HG03108 (cell line): Measurements from ENCODE around the gene C2orf78.
"Not testable (repeated sequence)": the region's sequence is repeated elsewhere in the genome, so short reads cannot be mapped to it uniquely, and the experiment has no call there.

Experiments
- ATAC-seq: cut with Tn5 transposase; IDR thresholded peaks from one replicate; pipeline ENCODE4 v1.9.1; 2021; ENCODE audit warnings: moderate library complexity; ENCODE audit not compliant: unreplicated experiment

The C2orf78 gene

GRCh38 chr2:73783883-73784282 is at the start of gene C2orf78:
Gene C2orf78, plus strand, starts transcription at chr2:73784183. Its CDS starts 127 bp downstream, at chr2:73784310.
- not testable (repeated sequence) for ATAC-seq

- ATAC-seq, result no peak
Observed at GRCh38 chr2:73736378-73736777, 47.6 kb upstream of the C2orf78 start.

GRCh38 chr2:73736855-73737779 is 46.9 kb upstream of the C2orf78 start, which contains the start of gene TPRKB:
Gene TPRKB, minus strand, starts transcription at chr2:73737345. Its CDS starts 2,776 bp downstream, at chr2:73734569.
- peak; percentile 96 for ATAC-seq

- ATAC-seq, result no peak
Observed at GRCh38 chr2:73739101-73739500, 44.9 kb upstream of the C2orf78 start.

- no peak for ATAC-seq
Observed at GRCh38 chr2:73740767-73741166, 43.2 kb upstream of the C2orf78 start.

- no peak for ATAC-seq
Observed at GRCh38 chr2:73746015-73746876, 37.7 kb upstream of the C2orf78 start.

GRCh38 chr2:73746877-73747208 is 37.1 kb upstream of the C2orf78 start:
- no peak for ATAC-seq

GRCh38 chr2:73749314-73749713 is 34.7 kb upstream of the C2orf78 start:
- ATAC-seq, result no peak

- not testable (repeated sequence) for ATAC-seq
Observed at GRCh38 chr2:73754332-73754731, 29.7 kb upstream of the C2orf78 start.

- ATAC-seq, result no peak
Observed at GRCh38 chr2:73759285-73759764, 24.7 kb upstream of the C2orf78 start.

- no peak for ATAC-seq
Observed at GRCh38 chr2:73759904-73760303, 24.1 kb upstream of the C2orf78 start.

- no peak for ATAC-seq
Observed at GRCh38 chr2:73762571-73762970, 21.4 kb upstream of the C2orf78 start.

GRCh38 chr2:73764945-73765344 is 19.0 kb upstream of the C2orf78 start:
- no peak for ATAC-seq

- no peak for ATAC-seq
Observed at GRCh38 chr2:73766349-73766748, 17.6 kb upstream of the C2orf78 start.

- ATAC-seq, result no peak
Observed at GRCh38 chr2:73766994-73767393, 17.0 kb upstream of the C2orf78 start.

- ATAC-seq, result no peak
Observed at GRCh38 chr2:73770725-73771124, 13.3 kb upstream of the C2orf78 start.

- no peak for ATAC-seq
Observed at GRCh38 chr2:73772819-73773218, 11.2 kb upstream of the C2orf78 start.

GRCh38 chr2:73776381-73776780 is 7.6 kb upstream of the C2orf78 start:
- ATAC-seq, result no peak

GRCh38 chr2:73776869-73777519 is 7.0 kb upstream of the C2orf78 start:
- ATAC-seq, result no peak

- ATAC-seq, result not testable (repeated sequence)
Observed at GRCh38 chr2:73778867-73779466, 5.0 kb upstream of the C2orf78 start.
